Stimulated activated CD8-positive, alpha-beta memory T cell treated with anti-CD3 and anti-CD28 coated beads, Interleukin-2, amount 100 ng/mL, for 1 hour (primary cell): ENCODE results near the gene DOK7.
"Not testable (repeated sequence)": the region's sequence is repeated elsewhere in the genome, so short reads cannot be mapped to it uniquely, and the experiment has no call there.

ENCODE experiments used
- DNase-seq, 2 donors: peaks; one replicate each; pipeline ENCODE4 v3.0.0-alpha.2; 2020; ENCODE audit warnings: low read depth in 2 of 2

DOK7 gene

GRCh38 chr4:3532751-3533422 lies 69.8 kb downstream of the DOK7 start:
- DNase-seq, result no peak

- DNase-seq, result no peak
Observed at GRCh38 chr4:3533423-3533820, 70.3 kb downstream of the DOK7 start.

- not testable (repeated sequence) for DNase-seq
Observed at GRCh38 chr4:3535812-3536211, 72.7 kb downstream of the DOK7 start.

GRCh38 chr4:3538906-3539305 lies 75.8 kb downstream of the DOK7 start:
- DNase-seq, result not testable (repeated sequence)

GRCh38 chr4:3543415-3543814 lies 80.3 kb downstream of the DOK7 start:
- not testable (repeated sequence) for DNase-seq
